ENCODE measurements around the gene AGMO. TPM values are rescaled to one million over a fixed set of nuclear protein-coding genes. Genes with fewer than 3 reads are reported as not detected.
"Not testable (repeated sequence)": the region's sequence is repeated elsewhere in the genome, so short reads cannot be mapped to it uniquely, and the experiment has no call there.

The AGMO gene
- total and polyA plus RNA-seq, 9 donors = 0.20 to 1.8 (median 0.25) TPM

DNA sequence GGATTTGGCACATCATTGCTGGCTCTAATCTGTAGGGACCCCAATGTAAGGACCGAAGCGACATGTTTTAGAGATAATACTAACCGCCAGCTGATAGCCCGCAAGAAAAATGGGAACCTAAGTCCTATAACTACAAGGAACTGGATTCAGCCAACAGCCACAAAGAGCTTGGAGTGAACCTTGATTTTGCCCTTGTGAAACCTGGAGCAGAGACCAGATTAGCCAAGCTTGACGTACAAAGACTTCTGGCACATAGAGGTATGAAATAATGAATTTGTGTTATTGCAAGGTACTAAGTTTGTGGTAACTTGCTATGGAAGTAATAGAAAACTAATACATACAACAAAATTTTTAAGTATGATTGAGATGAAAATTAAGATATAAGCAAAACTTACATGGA is 246.9 kb downstream of the AGMO start:
- WGBS (ENCODE audit: insufficient coverage) = no CpG with 5 or more reads among the region's 5 CpGs
- Histone ChIP-seq H3K9me3 (replicated peaks; ENCODE audit: control insufficient read depth, low read depth, low read length) (peaks cover 4% of the 10 kb centered on the region), H3K4me1 (ENCODE audit: control insufficient read depth, insufficient read depth, low read length) (peaks cover 4% of the 10 kb centered on the region), H3K4me3 (ENCODE audit: low read length) (no peak overlapping the region), H3K27ac (ENCODE audit: low read length) (no peak overlapping the region), H3K27me3 (ENCODE audit: control insufficient read depth, insufficient read depth, low read length) (no peaks in the 10 kb centered on the region), H3K36me3 (ENCODE audit: control insufficient read depth, insufficient read depth, low read length) (no peaks in the 10 kb centered on the region)
- DNase-seq = no peak

DNA sequence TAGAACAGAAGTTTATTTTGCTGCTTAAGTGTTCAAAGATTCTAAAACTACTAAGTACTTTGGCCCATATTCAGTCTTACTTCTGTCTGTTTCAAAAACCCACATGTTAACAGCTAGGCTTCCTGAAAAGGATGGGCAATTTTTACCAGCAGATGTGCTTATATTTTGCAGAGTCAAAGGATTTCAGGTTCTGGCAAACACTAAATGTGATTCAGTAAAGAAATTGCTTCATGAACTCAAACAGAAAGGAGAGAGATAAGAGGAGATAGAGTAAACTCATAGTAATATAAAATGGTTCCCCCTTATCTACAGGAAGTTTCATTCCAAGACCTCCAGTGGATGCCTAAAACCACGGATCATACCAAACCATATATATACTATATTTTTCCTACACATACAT is 248.5 kb downstream of the AGMO start:
- no peak for DNase-seq
- H3K36me3 ChIP-seq (ENCODE audit: control insufficient read depth, insufficient read depth, low read length) = no peaks in the 10 kb centered on the region
- H3K27me3 ChIP-seq (ENCODE audit: control insufficient read depth, insufficient read depth, low read length) = no peaks in the 10 kb centered on the region
- H3K9me3 ChIP-seq (replicated peaks; ENCODE audit: control insufficient read depth, low read depth, low read length) = peaks cover 4% of the 10 kb centered on the region
- no CpG with 5 or more reads among the region's 1 CpG for WGBS (ENCODE audit: insufficient coverage)
- H3K27ac ChIP-seq (ENCODE audit: low read length) = no peak overlapping the region
- H3K4me3 ChIP-seq (ENCODE audit: low read length) = no peak overlapping the region
- peaks cover 4% of the 10 kb centered on the region for H3K4me1 ChIP-seq (ENCODE audit: control insufficient read depth, insufficient read depth, low read length)

DNA sequence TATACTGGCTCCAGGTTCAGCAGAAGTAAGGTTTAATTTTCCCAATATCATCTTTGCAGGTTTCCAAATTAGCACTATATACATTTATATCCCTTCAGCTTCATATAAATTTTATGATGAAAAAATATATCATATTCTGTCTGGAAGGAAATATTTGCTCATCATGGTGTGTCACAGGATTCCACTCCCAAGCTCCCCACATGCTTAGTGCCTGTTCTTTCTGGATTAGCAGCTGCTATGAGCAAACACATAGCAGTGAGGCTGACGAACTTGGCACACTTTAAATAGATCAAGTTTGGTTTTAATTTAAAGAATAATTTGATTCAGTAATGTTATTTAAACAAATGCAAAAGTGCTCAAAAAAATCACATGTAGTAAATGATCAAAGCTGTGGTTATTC is 251.9 kb downstream of the AGMO start:
- Histone ChIP-seq H3K36me3 (ENCODE audit: control insufficient read depth, insufficient read depth, low read length) (no peaks in the 10 kb centered on the region), H3K4me1 (ENCODE audit: control insufficient read depth, insufficient read depth, low read length) (peaks cover 2% of the 10 kb centered on the region), H3K9me3 (replicated peaks; ENCODE audit: control insufficient read depth, low read depth, low read length) (peaks cover 4% of the 10 kb centered on the region), H3K27ac (ENCODE audit: low read length) (peak overlapping the region; percentile 52), H3K27me3 (ENCODE audit: control insufficient read depth, insufficient read depth, low read length) (no peaks in the 10 kb centered on the region), H3K4me3 (ENCODE audit: low read length) (no peak overlapping the region)
- no CpG with 5 or more reads among the region's 1 CpG for WGBS (ENCODE audit: insufficient coverage)
- DNase-seq = peak; percentile 91

DNA sequence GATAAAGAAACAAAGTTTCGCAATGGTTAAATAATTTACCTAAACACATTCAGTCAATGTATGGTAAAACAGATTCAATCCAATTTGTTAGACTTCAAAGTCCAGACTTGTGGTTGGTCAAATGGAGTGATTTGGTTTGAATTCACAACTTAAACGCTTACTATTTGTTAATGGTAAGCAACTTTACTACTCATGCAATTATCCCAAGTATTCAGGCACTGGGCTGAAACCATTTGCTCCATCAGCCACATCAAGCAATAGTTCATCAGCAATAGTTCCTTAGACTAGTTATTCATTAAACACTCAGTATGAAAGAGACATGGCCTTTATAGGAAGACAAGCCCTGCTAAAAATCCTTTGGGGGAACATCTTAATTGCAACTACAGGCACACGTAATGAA is 253.0 kb downstream of the AGMO start:
- Histone ChIP-seq H3K4me3 (ENCODE audit: low read length) (no peak overlapping the region), H3K27me3 (ENCODE audit: control insufficient read depth, insufficient read depth, low read length) (no peaks in the 10 kb centered on the region), H3K4me1 (ENCODE audit: control insufficient read depth, insufficient read depth, low read length) (peaks cover 2% of the 10 kb centered on the region), H3K27ac (ENCODE audit: low read length) (peak overlapping the region; percentile 16), H3K9me3 (replicated peaks; ENCODE audit: control insufficient read depth, low read depth, low read length) (peaks cover 4% of the 10 kb centered on the region), H3K36me3 (ENCODE audit: control insufficient read depth, insufficient read depth, low read length) (no peaks in the 10 kb centered on the region)
- no CpG with 5 or more reads among the region's 3 CpGs for WGBS (ENCODE audit: insufficient coverage)
- DNase-seq = no peak

DNA sequence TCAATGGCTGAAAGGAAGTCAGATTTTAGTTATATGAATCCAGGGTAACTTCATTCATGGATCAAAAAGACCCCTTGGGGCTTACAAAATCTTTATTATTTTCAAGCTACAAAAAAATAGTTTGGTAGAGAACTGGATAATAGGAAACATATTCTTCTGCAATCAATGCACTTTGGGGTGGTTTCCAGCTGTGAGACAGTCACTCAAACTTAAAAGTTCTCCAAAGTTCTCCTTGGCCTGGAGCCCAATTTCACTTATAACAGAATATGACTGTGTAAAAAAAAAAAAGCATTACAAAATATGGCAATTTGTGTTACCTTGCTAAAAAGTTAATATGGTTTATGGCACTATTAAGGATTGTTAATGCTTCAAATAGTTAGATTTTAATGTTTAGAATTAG is 255.5 kb downstream of the AGMO start:
- Histone ChIP-seq H3K4me1 (ENCODE audit: control insufficient read depth, insufficient read depth, low read length) (peaks cover 2% of the 10 kb centered on the region), H3K9me3 (replicated peaks; ENCODE audit: control insufficient read depth, low read depth, low read length) (peaks cover 4% of the 10 kb centered on the region), H3K27ac (ENCODE audit: low read length) (no peak overlapping the region), H3K36me3 (ENCODE audit: control insufficient read depth, insufficient read depth, low read length) (no peaks in the 10 kb centered on the region), H3K27me3 (ENCODE audit: control insufficient read depth, insufficient read depth, low read length) (no peaks in the 10 kb centered on the region), H3K4me3 (ENCODE audit: low read length) (no peak overlapping the region)
- peak; percentile 75 for DNase-seq

DNA sequence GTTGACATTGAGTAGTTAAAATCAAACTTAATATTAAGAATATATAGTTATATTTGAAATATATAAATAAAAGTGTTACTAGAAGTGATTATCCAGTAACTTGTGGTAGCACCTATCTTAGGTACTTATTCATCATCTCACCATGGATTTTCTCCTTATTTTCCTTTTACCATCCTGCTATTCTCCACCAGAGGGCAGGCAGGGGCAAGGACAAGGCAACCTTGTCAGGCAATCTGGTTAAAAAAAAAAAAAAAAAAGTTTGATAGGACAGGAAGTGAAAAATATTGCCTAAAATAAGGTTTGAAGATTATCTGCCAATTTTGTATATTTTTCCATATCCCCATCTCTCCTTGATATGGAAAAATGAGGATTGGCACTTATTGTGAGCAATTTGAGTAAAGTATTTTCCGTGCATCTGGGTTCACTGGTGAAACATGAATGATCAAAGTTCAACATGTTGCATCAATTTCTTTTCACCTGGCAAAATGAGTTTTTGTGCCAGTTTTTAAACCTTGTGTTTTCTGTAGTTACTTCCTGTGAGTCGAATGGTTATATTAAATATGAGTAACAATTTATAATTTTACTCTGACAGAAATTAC is 256.7 kb downstream of the AGMO start:
- Histone ChIP-seq H3K9me3 (replicated peaks; ENCODE audit: control insufficient read depth, low read depth, low read length) (no peaks in the 10 kb centered on the region), H3K4me1 (ENCODE audit: control insufficient read depth, insufficient read depth, low read length) (no peaks in the 10 kb centered on the region), H3K36me3 (ENCODE audit: control insufficient read depth, insufficient read depth, low read length) (no peaks in the 10 kb centered on the region), H3K27me3 (ENCODE audit: control insufficient read depth, insufficient read depth, low read length) (no peaks in the 10 kb centered on the region), H3K27ac (ENCODE audit: low read length) (no peak overlapping the region), H3K4me3 (ENCODE audit: low read length) (no peak overlapping the region)
- WGBS (ENCODE audit: insufficient coverage) = no CpG with 5 or more reads among the region's 2 CpGs
- peak; percentile 67 for DNase-seq

DNA sequence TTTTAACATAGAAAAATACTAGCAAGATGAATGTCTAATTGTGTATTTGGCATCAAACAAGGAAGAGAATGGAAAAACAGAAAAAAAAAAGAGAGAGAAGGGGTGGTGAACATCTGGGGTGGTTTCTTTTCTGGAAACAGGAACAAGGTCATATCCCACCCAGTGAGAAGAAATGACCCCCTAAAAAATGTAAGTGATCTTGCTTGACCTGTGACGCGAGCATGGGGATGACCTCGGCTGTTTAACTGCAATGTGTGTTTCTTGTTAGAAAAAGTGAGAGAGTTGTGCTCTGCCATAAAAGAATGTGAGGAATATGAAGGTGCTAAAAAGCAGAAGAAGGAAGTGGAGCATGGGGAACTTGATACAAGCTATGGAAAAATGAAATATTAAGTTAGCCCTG is 258.5 kb downstream of the AGMO start:
- H3K4me3 ChIP-seq (ENCODE audit: low read length) = no peak overlapping the region
- WGBS (ENCODE audit: insufficient coverage) = 89% methylated on average over 3 of the region's 3 CpGs
- H3K9me3 ChIP-seq (replicated peaks; ENCODE audit: control insufficient read depth, low read depth, low read length) = no peaks in the 10 kb centered on the region
- DNase-seq = no peak
- no peaks in the 10 kb centered on the region for H3K27me3 ChIP-seq (ENCODE audit: control insufficient read depth, insufficient read depth, low read length)
- no peaks in the 10 kb centered on the region for H3K4me1 ChIP-seq (ENCODE audit: control insufficient read depth, insufficient read depth, low read length)
- no peaks in the 10 kb centered on the region for H3K36me3 ChIP-seq (ENCODE audit: control insufficient read depth, insufficient read depth, low read length)
- no peak overlapping the region for H3K27ac ChIP-seq (ENCODE audit: low read length)

DNA sequence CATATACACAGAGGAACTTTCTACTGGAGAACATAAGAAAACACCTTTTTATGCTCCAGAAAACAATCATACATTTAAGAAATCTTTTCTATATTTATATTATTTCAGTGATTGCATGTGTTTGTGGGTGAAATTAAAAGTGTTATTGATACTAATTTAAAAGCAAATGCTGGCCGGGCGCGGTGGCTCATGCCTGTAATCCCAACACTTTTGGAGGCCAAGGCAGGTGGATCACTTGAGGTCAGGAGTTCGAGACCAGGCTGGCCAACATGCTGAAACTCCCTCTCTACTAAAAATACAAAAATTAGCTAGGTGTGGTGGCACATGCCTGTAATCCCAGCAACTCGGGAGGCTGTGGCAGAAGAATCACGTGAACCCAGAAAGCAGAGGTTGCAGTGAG is 260.8 kb downstream of the AGMO start:
- H3K27ac ChIP-seq (ENCODE audit: low read length); DNase-seq; H3K36me3 ChIP-seq (ENCODE audit: control insufficient read depth, insufficient read depth, low read length); H3K9me3 ChIP-seq (replicated peaks; ENCODE audit: control insufficient read depth, low read depth, low read length); H3K4me1 ChIP-seq (ENCODE audit: control insufficient read depth, insufficient read depth, low read length); H3K4me3 ChIP-seq (ENCODE audit: low read length); H3K27me3 ChIP-seq (ENCODE audit: control insufficient read depth, insufficient read depth, low read length): not testable (repeated sequence)
- WGBS (ENCODE audit: insufficient coverage) = 88% methylated on average over 2 of the region's 6 CpGs

DNA sequence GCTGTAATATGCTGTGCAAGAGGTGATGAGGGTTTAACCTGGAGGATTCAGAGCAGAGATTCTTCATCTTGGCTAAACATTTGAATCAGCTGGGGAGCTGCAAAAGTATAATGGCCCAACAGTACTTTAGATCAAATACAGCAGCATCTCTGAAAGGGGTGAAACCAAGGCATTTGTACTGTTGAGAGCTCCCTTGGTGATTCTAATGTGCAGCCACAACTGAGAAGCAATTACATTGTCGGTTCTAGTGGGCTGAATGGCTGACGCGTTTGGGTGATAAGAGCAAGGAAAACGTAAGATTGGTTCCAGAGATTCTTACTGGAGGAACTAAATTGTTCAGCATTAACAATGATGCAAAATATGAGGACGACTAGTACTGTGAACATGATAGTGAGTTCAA is 269.7 kb downstream of the AGMO start:
- 59% methylated on average over 4 of the region's 5 CpGs for WGBS (ENCODE audit: insufficient coverage)
- no peak overlapping the region for H3K4me3 ChIP-seq (ENCODE audit: low read length)
- H3K4me1 ChIP-seq (ENCODE audit: control insufficient read depth, insufficient read depth, low read length) = no peaks in the 10 kb centered on the region
- DNase-seq = no peak
- no peak overlapping the region for H3K27ac ChIP-seq (ENCODE audit: low read length)
- H3K36me3 ChIP-seq (ENCODE audit: control insufficient read depth, insufficient read depth, low read length) = no peaks in the 10 kb centered on the region
- no peaks in the 10 kb centered on the region for H3K9me3 ChIP-seq (replicated peaks; ENCODE audit: control insufficient read depth, low read depth, low read length)
- no peaks in the 10 kb centered on the region for H3K27me3 ChIP-seq (ENCODE audit: control insufficient read depth, insufficient read depth, low read length)

DNA sequence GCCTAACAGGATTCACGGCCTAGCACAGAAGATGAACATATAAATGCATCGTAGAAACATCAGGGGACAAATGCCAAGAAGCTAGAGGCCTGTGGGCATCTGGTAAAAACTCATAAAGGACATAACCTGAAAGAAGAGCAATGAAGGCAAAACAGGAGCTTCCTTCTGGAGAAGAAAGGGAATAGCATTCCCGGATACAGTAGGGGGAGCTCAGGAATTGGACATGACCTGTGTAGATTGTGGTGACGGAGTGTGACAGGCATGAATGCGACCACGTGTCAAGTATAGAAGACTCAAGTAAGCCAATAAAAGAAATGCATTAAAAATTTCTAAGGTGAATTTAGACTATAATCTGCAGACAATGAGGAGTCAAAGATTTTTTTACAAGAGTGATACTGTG is 270.1 kb downstream of the AGMO start:
- H3K4me3 ChIP-seq (ENCODE audit: low read length) = no peak overlapping the region
- H3K36me3 ChIP-seq (ENCODE audit: control insufficient read depth, insufficient read depth, low read length) = no peaks in the 10 kb centered on the region
- WGBS (ENCODE audit: insufficient coverage) = 50% methylated on average over 1 of the region's 6 CpGs
- no peak overlapping the region for H3K27ac ChIP-seq (ENCODE audit: low read length)
- no peaks in the 10 kb centered on the region for H3K27me3 ChIP-seq (ENCODE audit: control insufficient read depth, insufficient read depth, low read length)
- H3K4me1 ChIP-seq (ENCODE audit: control insufficient read depth, insufficient read depth, low read length) = no peaks in the 10 kb centered on the region
- DNase-seq = peak; percentile 41
- no peaks in the 10 kb centered on the region for H3K9me3 ChIP-seq (replicated peaks; ENCODE audit: control insufficient read depth, low read depth, low read length)

DNA sequence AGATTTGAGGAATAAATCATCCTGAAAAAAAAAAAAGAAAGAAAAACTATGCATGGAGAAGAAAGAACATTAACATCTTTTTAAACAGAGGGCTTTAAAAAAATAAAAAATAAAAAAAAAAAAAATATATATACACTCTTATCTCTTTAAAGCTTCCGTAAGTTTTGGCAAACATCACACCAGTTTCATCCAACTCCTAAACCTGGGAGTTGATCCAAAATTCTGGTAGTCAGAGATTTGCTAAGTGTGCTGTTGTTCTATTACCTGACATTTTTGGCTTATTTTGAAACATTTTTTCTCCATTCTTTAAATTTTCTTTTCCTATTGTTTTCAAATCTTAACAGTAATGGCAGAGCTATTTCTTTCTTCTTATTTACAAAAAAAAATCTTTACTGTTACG is 273.1 kb downstream of the AGMO start:
- H3K36me3 ChIP-seq (ENCODE audit: control insufficient read depth, insufficient read depth, low read length) = no peaks in the 10 kb centered on the region

More for the DNA sequence above, 273.1 kb downstream of the AGMO start:
- no peaks in the 10 kb centered on the region for H3K4me1 ChIP-seq (ENCODE audit: control insufficient read depth, insufficient read depth, low read length)
- peak; percentile 89 for DNase-seq
- H3K27ac ChIP-seq (ENCODE audit: low read length) = no peak overlapping the region
- H3K27me3 ChIP-seq (ENCODE audit: control insufficient read depth, insufficient read depth, low read length) = no peaks in the 10 kb centered on the region
- no CpG with 5 or more reads among the region's 2 CpGs for WGBS (ENCODE audit: insufficient coverage)
- no peaks in the 10 kb centered on the region for H3K9me3 ChIP-seq (replicated peaks; ENCODE audit: control insufficient read depth, low read depth, low read length)
- no peak overlapping the region for H3K4me3 ChIP-seq (ENCODE audit: low read length)
